Cardiac septum (tissue), 1 donor: ENCODE data around the gene COTL1. TPM values are rescaled to one million over a fixed set of nuclear protein-coding genes. Genes with fewer than 3 reads are reported as not detected.

ENCODE experiments used
- DNase-seq: peaks from one replicate; pipeline ENCODE4 v3.0.0-alpha.2; 2020; ENCODE audit warnings: low spot score
- intact Hi-C: fragments of 100-400 bp; cut with DNase I; formaldehyde crosslinking; loops from one replicate; pipeline ENCODE4 v1.14.0; 2022
- total RNA-seq: library from RNA; stranded (reverse); fragmentation: NEBNext Ultra II Directional; extraction: Animal tissue kit (Norgen Biotek cat#: 25700); gene quantifications from one replicate; pipeline ENCODE4 v1.2.1, GENCODE V29; 2021
- donor health status: DM: no; HTN: no; CAD: no.

The COTL1 gene
- total RNA-seq, 1 donor from 2014 or later, result 11.0 TPM

DNA sequence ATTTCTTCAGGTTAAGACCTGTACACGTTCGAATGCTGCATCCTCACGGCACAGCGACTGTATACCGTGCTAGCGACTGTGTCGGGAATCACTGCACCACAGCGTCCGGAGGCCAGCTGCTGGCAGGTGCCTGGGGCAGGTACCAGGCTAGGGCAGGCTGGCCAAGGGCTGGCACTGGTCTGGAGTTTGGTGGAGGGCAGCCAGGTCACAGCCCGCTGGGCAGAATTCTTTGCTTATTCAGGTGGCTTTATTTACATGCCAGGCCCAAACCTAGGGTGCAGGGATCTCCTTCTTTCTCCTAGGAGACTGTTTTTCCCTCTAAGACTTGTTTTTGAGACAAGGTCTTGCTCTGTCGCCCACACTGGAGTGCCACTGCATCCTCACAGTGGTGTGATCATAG lies 37.9 kb downstream of the COTL1 start:
- intact Hi-C loops, result no loop called here
- DNase-seq, result no peak

DNA sequence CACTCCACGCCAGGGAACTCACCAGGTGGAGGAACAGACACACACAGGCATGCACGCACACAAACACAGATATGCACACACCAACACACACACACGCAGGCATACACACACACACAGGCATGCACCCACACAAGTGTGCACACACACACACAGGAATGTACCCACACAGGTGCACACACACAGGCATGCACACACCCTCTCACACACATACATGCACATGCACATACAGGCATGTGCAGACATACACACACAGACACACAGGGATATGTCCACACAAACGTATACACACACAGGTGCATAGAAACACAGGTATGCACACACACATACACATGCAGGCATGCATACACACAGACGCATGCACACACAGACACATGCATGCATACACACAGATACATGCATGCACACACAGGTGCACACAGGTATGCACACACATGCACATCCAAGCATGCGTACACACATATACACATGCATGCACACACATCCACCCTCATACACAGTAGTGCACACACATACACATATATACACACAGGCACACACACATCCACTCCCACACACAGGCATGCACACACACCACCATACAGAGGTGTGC lies 39.2 kb downstream of the COTL1 start:
- DNase-seq, result no peak
- intact Hi-C loops, result no loop called here

DNA sequence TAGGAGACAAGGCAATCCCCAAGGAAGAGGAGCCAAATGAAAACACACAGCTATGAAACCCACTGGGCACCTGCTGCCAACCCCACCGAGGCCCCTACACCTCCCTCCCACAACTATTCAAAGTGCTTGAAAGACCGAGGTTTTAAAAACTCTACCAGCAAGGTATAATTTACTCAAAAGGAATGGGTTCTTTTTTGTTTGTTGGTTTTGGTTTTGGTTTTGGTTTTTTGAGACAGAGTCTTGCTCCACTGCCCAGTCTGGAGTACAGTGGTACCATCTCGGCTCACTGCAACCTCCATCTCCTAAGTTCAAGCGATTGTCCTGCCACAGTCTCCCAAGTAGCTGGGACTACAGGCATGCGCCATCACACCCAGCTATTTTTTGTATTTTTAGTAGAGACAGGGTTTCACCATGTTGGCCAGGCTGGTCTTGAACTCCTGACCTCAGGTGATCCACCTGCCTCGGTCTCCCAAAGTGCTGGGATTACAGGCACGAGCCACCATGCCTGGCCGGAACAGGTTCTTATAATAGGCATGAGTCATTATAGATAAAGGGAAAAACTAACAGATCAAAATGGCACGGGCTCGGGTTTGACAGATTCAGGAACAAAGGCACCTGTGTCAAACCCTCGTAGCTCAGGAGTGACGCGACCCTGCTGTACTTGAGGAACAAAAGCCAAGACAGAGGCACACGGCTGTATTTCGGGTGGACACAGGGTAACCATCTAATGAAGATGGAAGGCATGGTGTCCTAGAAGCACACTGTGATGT lies 40.7 kb downstream of the COTL1 start:
- DNase-seq, result no peak
- intact Hi-C loops, result no loop called here

DNA sequence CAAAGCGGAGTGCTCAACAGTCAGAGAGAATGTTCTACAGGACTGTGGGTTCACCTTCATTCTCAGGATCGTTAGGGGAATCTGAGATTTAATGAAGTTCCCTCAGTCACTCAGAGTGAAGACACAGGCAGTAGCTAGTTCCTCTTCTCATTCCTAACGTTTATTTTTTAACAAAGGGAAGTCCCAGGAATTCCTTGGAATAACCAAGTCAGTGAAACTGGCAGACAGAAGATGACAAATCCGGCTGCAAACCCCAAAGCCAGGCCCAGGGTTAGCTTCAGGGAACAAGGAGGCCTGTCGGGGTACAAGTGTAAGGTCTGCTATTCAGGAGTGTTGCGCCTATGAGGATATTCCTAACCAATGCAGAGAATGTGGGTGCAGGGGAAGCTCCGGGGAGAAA lies 42.0 kb downstream of the COTL1 start:
- DNase-seq, result no peak
- intact Hi-C loops, result no loop called here

DNA sequence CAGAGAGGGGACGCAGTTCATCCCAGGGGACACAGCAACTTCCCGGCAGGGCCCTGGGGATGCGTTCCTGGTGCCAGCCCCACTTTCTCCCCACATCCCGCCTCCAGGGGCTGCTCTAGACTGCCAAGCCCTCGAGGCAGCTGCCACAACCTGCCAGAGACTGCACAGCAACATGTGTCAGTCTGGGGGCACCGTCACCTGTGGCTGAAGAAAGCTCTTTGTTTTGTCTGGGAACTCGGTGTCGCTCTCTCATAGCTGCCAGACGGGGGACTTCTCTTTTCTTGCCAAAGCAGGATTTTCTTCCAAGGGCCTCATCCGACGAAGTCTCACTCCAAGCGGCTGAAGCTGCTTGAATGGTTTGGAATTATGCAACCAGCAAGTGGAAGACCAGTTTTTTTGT lies 43.7 kb downstream of the COTL1 start:
- intact Hi-C loops, result no loop called here
- no peak for DNase-seq

DNA sequence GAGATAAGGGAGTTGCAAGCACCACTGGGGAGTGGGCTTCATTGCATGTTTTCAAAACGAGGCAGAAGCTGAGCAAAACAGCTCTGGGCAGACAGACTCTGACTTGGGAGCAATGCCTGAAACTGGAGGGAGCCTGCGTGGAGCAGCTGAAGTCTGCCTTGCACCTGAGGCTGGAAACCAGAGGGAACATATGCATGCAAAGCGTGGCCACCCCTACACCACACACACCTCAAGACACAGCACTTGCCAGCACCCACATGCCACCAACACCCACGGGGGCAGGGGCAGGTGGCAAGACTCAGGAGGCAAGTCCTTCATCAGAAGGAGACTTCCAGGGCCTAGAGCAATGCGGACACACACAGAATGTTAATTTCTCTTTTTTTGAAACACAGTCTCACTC lies 45.8 kb downstream of the COTL1 start:
- intact Hi-C loops, result no loop called here
- no peak for DNase-seq

DNA sequence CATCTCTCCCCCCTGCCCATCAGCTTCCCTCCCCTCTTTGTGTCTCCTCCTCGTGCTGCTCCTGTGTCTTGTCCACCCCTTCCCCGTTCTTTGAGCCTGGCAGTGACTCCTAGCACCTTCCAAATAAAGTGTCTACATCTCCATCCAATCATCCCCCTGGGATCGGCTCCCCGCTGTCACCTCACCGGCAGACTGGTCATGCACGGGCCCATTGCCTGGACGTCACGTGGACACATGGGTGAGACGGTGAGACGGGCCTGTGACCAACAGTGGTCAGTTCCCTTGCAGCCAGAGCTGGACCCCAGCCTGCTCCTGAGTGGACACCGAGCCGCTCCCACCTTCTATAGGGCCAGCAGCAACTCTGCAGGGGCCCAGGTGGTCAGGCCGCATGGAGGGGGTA lies 46.4 kb downstream of the COTL1 start:
- DNase-seq, result no peak
- intact Hi-C loops, result no loop called here

DNA sequence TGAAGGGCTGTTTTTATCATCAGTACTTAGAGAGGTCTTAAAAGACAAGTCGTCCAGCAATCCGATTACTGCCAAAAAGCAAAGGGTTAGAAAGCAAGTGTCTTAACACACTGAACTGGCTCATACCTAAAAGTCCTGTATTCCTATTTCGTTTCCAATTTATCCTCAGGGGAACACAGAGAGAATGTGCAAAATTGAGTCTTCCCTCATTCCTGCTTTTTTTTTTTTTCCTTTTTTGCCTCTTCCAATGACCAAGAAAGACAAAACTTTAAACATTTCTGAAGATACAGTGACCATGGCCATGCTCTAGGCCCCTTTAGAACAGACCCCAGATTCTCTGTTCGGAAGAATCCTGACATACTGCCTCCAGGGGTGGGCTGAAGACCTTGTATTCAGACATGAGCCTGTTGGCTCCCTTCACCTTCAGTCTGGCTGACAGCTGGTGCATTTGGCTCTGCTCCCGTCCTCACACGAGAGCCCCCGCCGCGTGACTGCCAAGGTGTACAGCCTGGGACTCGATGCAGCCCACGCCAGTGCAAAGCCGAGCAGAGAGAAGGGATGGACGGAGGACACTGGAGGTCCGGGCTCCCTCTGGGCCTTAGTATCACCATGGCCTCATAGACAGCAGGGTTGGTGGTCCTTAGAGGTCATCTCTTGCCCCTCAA lies 47.0 kb downstream of the COTL1 start:
- intact Hi-C loops, result no loop called here
- no peak for DNase-seq

DNA sequence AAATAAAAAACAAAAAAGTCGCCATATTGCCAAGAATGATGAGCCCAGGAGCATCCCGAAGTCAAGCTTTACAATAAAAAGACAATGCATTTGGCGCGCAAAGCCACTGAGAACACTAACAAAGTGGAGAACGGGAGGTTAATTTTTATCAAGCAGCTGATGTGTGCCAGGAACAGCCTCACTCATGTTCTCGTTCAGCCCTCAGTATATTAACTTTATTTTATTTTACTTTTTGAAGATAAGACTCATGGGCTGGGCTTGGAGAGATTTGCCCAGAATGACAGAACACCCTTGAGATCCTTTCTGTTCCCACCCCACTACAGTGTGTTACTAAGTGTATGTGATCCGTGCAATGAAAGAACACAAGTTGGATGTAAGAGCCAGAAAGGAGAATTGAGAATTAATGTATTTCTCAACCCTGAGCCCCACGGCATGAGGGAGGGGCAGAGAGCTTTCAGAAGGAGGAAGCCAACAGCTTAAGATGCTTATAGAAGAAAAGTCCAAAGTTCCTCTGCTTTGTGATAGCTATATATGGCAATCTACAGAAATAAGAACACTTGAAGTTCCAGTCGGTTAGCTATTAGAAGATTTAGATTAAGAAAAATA lies 48.4 kb downstream of the COTL1 start:
- intact Hi-C loops, result no loop called here
- DNase-seq, result no peak

DNA sequence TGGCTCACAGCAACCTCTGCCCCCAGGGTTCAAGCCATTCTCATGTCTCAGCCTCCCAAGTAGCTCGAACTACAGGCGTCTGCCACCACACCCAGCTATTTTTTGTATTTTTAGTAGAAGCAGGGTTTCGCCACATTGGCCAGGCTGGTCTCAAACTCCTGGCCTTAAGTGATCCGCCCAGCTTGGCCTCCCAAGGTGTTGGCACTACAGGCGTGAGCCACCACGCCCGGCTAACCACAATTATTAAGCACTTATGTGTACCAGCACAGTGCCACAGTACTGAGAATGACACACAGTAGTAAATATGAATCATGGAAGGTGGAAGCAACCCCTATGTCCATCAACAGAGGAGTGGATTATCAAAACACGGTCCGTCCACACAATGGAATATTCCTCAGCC lies 49.8 kb downstream of the COTL1 start:
- no peak for DNase-seq
- intact Hi-C loops, result no loop called here

DNA sequence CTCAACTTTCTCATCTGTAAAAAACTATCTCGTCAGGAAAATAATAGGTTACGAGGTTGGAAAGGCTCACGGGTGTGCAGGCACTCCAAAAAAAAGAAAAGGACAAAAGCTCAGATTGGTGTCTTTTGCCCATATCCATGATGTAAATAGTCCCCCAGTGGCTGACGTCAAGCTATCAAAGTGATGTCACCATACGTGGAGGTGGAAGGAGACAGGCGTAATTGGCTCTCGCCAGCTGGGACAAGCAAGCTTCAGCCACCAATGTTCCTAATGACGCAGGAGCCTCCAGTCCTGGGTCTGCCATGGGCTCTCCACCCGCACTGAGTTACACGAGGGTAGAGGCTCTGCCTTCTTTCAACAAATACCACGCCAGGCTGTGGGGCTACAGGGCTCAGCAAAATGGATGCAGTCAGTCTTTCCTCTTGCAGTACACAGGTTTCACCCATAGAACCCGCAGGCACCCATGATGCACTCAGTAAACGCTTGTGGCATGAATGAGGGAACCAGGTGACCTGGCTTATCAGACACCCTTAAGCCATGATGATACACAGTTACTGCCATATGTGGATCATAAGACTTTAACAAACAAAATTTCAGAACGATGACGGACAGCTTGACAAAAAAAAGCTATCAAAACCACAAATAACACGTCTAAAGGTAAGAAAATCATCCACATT lies 50.5 kb downstream of the COTL1 start:
- intact Hi-C loops, result no loop called here
- no peak for DNase-seq

DNA sequence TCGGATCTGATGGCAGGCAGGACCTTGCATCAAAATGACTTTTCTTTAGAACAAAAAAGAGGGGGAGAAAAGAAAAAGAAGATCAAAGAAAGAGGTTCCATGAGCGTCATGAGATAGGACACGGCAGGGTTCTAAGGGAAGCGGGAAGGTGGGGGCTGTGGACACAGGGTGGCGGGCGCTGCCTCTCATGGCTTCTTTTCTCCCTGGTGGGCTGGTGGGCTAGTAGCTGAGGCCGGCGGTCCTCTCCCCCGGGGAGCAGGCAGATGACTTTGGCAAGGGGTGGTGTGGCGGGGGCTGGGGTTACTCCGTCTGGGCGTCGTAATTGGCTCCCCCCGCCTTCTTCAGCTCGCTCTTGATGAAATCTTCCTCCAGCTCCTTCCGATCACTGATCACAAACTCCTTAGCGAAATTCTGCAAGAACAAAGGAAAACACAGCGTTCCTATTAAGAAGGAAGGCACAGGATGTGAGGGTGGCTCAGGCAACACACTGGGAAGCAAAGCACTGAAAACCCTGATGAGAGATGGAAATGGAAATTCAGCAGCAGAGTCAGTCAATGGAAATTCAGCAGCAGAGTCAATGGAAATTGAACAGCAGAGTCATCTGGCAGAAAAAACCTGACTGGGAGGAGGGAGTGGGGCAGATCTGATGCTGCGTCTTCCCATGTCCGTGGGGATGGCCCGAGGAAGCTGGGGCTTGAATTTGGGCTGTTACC lies 51.2 kb downstream of the COTL1 start:
- no peak for DNase-seq
- intact Hi-C loops, result no loop called here

DNA sequence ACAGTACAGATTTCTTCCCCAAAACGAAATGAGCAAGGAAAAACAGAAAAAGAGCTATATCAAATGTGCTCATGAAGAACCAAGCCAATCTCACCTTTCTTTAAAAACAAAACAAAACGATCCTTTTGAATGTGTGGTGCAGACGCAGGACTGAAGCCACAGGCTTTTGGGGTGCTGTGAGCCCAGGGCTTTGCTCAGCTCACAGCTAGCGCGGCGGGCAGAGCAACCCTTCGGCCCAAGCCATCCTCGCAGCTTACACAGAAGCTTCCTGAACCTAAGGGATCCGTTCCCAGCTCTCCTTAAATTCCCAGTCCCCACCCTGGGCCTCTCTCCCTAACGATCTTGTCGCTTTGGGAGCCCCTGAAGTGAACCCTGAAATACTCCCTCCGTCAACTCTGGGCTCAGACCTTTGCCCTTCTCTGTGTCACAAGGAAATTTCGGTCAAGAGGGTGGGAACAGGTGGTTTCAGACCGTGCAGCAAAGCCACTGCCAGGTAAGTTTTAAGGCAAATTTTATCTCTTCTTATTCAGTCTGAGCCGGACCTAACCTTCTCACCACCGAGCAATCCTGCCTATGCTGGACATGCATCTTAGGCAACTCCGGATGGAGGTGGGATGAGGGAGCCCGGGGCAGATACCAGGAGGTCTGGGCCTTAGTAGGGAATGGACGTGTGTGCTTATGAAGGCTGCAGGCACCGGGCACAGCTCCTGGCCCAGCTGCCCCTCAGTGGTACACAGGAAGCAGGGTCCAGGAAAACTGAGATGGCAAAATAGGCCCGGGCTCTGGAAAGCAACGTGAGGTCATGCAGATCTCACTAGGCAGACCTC lies 52.0 kb downstream of the COTL1 start:
- intact Hi-C loops, result no loop called here
- no peak for DNase-seq

DNA sequence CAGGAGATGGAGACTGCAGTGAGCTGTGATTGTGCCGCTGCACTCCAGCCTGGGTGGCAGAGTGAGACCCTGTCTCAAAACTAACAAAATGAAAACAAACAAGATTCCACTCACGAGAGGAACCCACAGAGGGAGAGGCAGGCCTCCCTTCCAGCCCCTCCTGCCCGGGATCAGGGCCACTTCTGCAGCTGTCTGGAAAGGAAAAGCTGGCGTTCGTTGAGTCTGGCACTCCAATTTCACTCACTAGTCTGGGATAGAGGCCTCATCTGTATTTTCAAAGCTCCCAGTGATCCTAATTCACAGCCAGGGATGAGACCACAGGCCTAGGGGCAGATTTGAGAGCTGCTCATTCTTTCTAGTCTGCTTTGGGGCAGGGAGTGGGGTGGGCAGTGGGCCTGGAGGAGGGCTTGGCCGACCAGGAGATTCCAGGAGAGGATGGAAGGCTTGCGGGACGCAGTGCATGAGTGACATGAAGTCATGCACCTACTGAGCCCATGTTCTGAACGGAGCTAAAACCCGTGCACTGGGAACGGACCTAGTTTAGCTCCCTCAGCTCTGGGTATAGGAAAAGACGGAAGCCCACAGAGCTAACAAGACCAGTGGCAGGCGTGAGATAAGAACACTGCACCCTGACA lies 54.0 kb downstream of the COTL1 start:
- intact Hi-C loops, result no loop called here
- no peak for DNase-seq

DNA sequence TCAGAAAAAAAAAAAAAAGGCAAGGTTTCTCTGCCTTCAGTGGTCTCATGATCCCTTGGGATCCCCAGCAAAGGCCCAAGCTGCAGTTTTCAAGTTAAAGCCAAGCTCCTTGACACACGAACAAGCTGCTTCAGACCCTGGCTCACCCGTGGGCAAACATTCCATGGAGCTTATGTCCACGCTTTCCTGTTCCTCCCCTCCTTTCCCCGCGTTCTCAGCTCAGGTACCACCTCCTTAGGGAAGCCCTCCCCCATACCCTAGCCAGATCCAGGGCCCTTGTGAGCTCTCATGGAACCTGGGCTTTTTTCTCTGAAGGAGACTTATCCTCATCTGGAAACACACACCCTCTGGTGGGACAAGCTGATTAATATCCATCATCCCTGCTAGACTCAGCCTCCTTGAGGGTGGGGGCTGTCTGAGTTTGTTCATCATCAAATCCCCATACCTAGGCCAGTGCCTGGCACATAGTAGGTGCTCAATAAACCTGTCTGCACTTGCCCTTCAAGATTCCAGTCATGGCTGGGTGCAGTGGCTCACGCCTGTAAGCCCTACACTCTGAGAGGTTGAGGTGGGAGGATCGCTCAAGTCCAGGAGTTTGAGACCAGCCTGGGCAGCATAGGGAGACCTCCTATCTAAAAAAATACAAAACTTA lies 54.7 kb downstream of the COTL1 start:
- intact Hi-C loops, result no loop called here
- DNase-seq, result no peak

DNA sequence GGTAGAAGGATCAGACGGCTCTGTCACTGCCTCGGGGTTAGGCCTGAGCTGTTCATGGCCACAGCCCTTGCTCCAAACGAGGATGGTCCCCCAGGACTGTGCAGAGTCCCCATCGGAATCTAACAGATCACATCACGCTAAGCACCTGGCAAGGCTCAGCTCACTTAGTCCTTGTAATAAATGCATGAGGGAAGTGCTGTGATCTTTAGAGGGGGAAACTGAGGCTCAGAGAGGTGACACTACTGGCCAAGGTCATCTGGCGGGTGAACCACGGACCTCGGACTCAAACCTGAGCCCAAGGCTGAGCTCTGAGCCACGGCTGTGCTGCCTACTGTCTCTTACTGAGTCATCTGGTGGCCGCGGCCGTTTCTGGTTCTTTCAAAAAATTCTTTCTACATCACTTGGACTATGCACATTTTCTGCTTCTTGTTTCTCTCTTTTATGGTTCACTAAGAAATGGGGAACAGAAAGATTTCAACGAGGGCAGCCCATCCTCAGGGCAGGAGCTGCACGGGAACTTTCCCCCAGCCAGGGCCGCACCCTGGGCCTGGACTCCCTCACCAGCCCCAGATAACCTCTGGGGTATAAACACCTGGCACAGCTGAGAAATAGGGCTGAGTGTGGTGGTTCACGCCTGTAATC lies 55.6 kb downstream of the COTL1 start:
- DNase-seq, result no peak

DNA sequence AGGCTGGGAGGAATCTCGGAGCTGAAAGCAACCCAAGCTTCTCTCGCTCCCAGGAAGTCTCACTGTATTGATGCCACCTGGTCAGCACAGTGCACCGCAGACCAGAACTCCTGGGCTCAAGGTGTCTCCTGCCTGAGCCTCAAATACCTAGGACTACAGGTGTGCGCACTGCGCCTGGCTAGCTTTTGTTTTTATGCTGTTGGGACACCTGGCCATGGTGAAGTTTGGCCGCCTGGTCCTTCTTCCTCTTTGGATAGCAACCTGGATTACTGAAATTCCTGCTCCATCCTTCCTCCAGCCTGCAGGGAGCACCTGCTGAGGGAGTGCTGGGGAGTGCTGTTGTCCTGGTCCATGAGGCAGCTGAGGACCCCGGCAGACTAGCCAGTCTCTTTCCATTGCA lies 56.6 kb downstream of the COTL1 start:
- DNase-seq, result no peak
- intact Hi-C loops, result no loop called here

More for the DNA sequence above, 55.6 kb downstream of the COTL1 start:
- intact Hi-C loops, result no loop called here
